Bronchial epithelial cell (primary cell): ENCODE measurements around the gene ATL1. TPM values are rescaled to one million over a fixed set of nuclear protein-coding genes. Genes with fewer than 3 reads are reported as not detected.
"Not testable (repeated sequence)": the region's sequence is repeated elsewhere in the genome, so short reads cannot be mapped to it uniquely, and the experiment has no call there.

Experiments used
- DNase-seq: peaks from one replicate; pipeline ENCODE4 v3.0.0-alpha.2; 2010; ENCODE audit warnings: low read depth
- FAIRE-seq: peaks from 2 replicates; lab custom pipeline; 2011; peaks lifted over from hg19 to GRCh38; lab: Jason Lieb, UNC
- H3K27me3 ChIP-seq: 2 replicates; pipeline ENCODE4 v1.5.1; 2011; ENCODE audit warnings: low read length; ENCODE audit not compliant: control insufficient read depth, insufficient read depth
- H3K36me3 ChIP-seq: 2 replicates; pipeline ENCODE4 v1.5.1; 2011; ENCODE audit warnings: low read length; ENCODE audit not compliant: control insufficient read depth, insufficient read depth
- H3K4me3 ChIP-seq: 2 replicates; pipeline ENCODE4 v1.5.1; 2011; ENCODE audit warnings: mild to moderate bottlenecking, low read depth, low read length, control low read depth
- total RNA-seq: library from RNA; depleted of rRNA; stranded (reverse); fragments of >200 nt; gene quantifications from 2 replicates; pipeline ENCODE4 v1.2.1, GENCODE V29; 2014
- TF ChIP-seq, protein P1 (sequence below): IDR thresholded peaks from 2 replicates; pipeline ENCODE4 v1.5.1; 2011; ENCODE audit warnings: mild to moderate bottlenecking, moderate library complexity, low read length, control low read depth, inconsistent platforms; ENCODE audit not compliant: insufficient read depth, severe bottlenecking

The ATL1 gene
- total RNA-seq, 1 donor from 2014 or later = 0.79 TPM

DNA sequence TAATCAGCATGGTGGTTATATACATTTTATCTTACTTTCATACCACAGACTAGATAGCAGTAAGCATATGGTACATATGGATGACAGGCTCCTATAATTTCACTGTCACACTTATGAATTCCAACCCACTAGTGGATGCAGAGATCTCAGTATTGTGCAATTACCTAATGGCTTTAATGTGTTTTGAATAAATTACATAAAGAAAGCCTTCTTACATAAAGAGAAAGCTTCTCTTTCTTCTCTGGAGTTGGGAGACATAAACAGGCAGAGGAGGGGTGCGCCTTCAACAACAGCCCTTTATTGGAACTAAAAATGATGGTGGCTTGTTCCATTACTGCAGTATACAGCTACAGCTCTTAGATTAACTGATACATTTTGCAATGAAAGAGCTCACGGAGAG lies 55.6 kb downstream of the ATL1 start:
- DNase-seq (no peak), FAIRE-seq (no peak)
- Histone ChIP-seq H3K4me3 (no peak overlapping the region), H3K36me3 (no peaks in the 10 kb centered on the region), H3K27me3 (no peaks in the 10 kb centered on the region)
- TF ChIP-seq, protein P1, sequence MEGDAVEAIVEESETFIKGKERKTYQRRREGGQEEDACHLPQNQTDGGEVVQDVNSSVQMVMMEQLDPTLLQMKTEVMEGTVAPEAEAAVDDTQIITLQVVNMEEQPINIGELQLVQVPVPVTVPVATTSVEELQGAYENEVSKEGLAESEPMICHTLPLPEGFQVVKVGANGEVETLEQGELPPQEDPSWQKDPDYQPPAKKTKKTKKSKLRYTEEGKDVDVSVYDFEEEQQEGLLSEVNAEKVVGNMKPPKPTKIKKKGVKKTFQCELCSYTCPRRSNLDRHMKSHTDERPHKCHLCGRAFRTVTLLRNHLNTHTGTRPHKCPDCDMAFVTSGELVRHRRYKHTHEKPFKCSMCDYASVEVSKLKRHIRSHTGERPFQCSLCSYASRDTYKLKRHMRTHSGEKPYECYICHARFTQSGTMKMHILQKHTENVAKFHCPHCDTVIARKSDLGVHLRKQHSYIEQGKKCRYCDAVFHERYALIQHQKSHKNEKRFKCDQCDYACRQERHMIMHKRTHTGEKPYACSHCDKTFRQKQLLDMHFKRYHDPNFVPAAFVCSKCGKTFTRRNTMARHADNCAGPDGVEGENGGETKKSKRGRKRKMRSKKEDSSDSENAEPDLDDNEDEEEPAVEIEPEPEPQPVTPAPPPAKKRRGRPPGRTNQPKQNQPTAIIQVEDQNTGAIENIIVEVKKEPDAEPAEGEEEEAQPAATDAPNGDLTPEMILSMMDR = no peak

DNA sequence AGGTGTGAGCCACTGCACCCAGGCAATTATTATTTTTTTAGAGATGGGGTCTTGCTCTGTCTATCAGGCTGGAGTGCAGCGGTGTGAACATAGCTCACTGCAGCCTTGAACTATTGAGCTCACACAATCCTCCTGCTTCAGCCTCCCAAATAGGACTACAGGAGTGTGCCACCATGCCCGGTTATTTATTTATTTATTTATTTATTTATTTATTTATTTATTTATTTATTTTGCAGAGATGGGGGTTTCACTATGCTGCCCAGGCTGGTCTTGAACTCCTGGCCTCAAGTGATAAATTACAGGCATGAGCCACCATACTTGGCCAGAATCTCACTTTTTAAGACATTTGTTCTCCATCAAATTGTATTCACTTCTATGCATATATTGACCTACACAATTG lies 56.3 kb downstream of the ATL1 start:
- DNase-seq = no peak
- Histone ChIP-seq H3K27me3 (no peaks in the 10 kb centered on the region), H3K4me3 (no peak overlapping the region), H3K36me3 (no peaks in the 10 kb centered on the region)
- no peak for FAIRE-seq
- TF ChIP-seq, protein P1 = no peak

DNA sequence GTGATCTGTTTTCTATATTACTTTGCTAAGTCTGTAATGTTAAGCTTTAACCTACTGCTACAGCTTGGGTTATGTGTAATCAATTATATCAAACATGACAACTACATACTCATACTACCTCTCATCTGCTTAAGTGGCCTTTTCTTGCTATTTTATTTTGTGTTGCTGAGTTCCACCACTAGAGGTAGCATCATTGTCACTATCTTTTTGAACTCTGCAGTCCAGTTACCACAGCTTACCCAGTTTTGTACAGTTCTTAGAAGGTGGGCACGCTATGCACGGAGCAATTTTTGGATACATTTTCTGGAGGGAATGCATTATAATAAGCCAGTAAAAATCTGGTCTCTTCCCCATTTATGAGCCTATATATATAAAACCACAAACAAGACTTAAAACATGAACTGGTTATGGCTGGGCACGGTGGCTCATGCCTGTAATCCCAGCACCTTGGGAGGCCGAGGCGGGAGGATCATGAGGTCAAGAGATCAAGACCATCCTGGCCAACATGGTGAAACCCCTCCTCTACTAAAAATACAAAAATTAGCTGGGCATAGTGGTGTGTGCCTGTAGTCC lies 59.7 kb downstream of the ATL1 start:
- FAIRE-seq = no peak
- Histone ChIP-seq H3K4me3 (no peak overlapping the region), H3K36me3 (no peaks in the 10 kb centered on the region), H3K27me3 (no peaks in the 10 kb centered on the region)
- TF ChIP-seq, protein P1 = peak; percentile 56
- peak; percentile 59 for DNase-seq

DNA sequence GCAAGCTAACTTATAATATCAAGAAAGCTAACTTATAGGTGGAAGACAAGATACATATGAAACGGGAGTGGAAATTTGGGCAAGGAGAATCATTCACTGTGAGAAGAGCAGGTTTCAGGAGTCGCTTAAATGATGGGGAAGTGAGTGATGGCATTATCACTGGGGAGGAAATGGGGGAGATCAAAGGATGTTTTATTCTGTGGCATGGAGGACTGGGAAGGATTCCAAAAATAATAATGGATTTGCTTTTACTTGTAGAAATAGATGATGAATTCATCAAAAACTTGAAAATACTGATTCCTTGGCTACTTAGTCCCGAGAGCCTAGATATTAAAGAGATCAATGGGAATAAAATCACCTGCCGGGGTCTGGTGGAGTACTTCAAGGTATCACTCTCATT lies 60.4 kb downstream of the ATL1 start:
- H3K4me3 ChIP-seq = no peak overlapping the region
- TF ChIP-seq, protein P1 = no peak
- H3K36me3 ChIP-seq = no peaks in the 10 kb centered on the region
- DNase-seq (peak; percentile 27), FAIRE-seq (no peak)
- no peaks in the 10 kb centered on the region for H3K27me3 ChIP-seq

DNA sequence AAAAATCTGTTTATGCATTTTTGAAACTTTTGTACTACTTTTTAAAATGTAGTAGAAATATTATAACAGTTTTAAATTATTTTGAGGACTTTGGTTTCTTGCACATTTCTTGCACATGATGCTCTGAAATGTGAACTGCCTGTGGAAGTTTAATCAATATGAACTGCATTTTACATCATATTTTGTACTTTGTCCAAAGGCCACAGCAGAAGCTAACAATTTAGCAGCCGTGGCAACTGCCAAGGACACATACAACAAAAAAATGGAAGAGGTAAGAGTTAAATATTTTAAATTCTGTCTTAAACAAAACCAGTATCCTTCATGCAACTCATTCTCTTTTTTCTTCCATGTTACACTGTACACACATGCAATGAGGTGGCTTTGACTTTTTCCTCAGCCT lies 63.0 kb downstream of the ATL1 start:
- no peak overlapping the region for H3K4me3 ChIP-seq
- no peak for FAIRE-seq
- no peaks in the 10 kb centered on the region for H3K36me3 ChIP-seq
- TF ChIP-seq, protein P1 = no peak
- no peaks in the 10 kb centered on the region for H3K27me3 ChIP-seq
- no peak for DNase-seq

DNA sequence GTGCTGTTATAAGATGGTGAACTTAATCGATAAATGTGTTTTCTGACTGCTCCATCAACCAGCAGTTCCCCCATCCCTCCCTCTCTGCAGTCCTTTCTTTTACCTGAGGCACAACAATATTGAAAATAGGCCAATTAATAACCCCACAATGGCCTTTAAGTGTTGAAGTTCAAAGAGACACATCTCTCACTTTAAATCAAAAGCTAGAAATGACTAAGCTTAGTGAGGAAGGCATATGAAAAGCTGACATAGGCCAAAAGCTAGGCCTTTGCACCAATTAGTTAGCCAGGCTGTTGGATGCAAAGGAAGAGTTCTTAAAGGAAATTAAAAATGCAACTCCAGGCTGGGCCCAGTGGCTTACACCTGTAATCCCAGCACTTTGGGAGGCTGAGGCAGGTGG lies 64.5 kb downstream of the ATL1 start:
- FAIRE-seq (no peak), DNase-seq (no peak)
- TF ChIP-seq, protein P1 = no peak
- no peak overlapping the region for H3K4me3 ChIP-seq
- H3K27me3 ChIP-seq = no peaks in the 10 kb centered on the region
- no peaks in the 10 kb centered on the region for H3K36me3 ChIP-seq

DNA sequence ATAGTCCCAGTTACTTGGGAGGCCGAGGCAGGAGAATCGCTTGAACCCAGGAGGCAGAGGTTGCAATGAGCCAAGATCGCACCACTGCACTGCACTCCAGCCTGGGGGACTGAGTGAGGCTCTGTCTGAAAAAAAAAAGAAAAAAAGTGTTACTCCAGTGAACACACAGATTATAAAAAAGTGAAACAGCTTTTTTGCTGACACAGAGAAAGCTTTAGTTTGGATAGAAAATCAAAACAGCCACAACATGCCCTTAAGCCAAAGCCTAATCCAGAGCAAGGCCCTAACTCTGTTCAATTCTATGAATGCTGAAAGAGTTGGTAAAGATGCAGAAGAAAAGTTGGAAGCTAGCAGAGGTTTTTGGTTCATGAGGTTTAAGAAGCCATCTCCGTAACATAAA lies 65.0 kb downstream of the ATL1 start:
- H3K36me3 ChIP-seq, FAIRE-seq, H3K4me3 ChIP-seq, H3K27me3 ChIP-seq, DNase-seq: not testable (repeated sequence)
